ENCODE data around the gene SELL.

DNA sequence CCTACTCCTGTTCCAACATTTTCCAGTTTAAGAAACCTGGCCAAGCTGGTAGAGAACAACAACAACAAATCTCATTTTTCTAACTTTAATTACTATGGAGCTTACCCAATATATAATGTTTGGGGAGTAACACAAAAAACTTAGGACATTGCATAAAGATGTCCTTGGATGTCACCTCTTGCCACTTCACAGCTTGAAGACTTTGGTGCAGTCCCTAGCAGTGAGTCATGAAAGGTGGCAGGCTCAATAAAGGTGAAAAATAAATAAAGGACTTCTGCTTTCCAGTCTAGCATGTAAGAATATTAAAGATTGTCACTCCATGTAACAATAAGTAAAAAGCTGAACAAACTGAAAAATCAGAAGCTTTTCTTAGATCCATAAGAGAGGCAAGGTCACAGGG lies 63.9 kb downstream of the SELL start:
- TF ChIP-seq CTCF (IDR thresholded peaks at IDR 0.05) (no peak), POLR2A (IDR thresholded peaks at IDR 0.05) (no peak)
